Measurements from ENCODE around the gene OR7C1.
"Not testable (repeated sequence)": the region's sequence is repeated elsewhere in the genome, so short reads cannot be mapped to it uniquely, and the experiment has no call there.

DNA sequence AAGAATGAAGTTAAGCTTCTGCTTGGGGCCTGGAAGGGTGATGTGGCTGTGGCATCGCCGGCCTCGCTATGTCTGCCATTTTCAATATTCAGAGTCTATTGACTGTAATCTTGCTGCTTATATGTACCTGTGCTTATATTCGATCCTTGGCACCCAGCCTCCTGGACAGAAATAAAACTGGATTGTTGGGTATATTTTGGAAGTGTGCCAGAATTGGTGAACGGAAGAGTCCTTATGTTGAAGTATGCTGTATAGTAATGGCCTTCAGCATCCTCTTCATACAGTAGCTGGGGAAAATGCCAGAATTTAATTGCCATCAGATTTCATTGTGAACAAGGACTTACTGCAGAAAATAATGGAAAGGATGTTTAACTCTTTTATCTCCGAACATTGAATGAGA, 42.7 kb downstream of the OR7C1 start:
- TF ChIP-seq POLR2AphosphoS5 (IDR thresholded peaks at IDR 0.05); POLR2A (IDR thresholded peaks at IDR 0.05; ENCODE audit: low read depth): not testable (repeated sequence)
- TF ChIP-seq, protein P1, sequence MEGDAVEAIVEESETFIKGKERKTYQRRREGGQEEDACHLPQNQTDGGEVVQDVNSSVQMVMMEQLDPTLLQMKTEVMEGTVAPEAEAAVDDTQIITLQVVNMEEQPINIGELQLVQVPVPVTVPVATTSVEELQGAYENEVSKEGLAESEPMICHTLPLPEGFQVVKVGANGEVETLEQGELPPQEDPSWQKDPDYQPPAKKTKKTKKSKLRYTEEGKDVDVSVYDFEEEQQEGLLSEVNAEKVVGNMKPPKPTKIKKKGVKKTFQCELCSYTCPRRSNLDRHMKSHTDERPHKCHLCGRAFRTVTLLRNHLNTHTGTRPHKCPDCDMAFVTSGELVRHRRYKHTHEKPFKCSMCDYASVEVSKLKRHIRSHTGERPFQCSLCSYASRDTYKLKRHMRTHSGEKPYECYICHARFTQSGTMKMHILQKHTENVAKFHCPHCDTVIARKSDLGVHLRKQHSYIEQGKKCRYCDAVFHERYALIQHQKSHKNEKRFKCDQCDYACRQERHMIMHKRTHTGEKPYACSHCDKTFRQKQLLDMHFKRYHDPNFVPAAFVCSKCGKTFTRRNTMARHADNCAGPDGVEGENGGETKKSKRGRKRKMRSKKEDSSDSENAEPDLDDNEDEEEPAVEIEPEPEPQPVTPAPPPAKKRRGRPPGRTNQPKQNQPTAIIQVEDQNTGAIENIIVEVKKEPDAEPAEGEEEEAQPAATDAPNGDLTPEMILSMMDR (IDR thresholded peaks at IDR 0.05): not testable (repeated sequence)

All from esophagus muscularis mucosa (tissue), 3 donors.